Kidney (tissue), 14 donors: ENCODE data around the gene BBOX1. TPM values are rescaled to one million over a fixed set of nuclear protein-coding genes. Genes with fewer than 3 reads are reported as not detected.
A peak's percentile ranks its signal among the peaks of the same experiment; 100 is the strongest.

ENCODE experiments used
- DNase-seq, 5 donors: peaks; one replicate each; pipeline ENCODE4 v3.0.0-alpha.2; 2013 to 2020
- FAIRE-seq: peaks from 2 replicates; lab custom pipeline; 2012; peaks lifted over from hg19 to GRCh38; lab: Jason Lieb, UNC
- H3K27ac ChIP-seq, 2 donors: one replicate each; pipeline ENCODE4 v1.7.0; 2013; ENCODE audit warnings: low read depth in 2 of 2, low read length in 2 of 2, inconsistent platforms in 1 of 2
- H3K27me3 ChIP-seq: one replicate; pipeline ENCODE4 v1.7.1; 2013; ENCODE audit warnings: low read length, inconsistent platforms; ENCODE audit not compliant: control insufficient read depth, insufficient read depth
- H3K36me3 ChIP-seq, 3 donors: one replicate each; pipeline versions ENCODE4 v1.7.0 to v1.7.1; 2013; ENCODE audit warnings: low read length in 3 of 3, control low read depth in 1 of 3, inconsistent platforms in 1 of 3; ENCODE audit not compliant: insufficient read depth in 3 of 3, control insufficient read depth in 2 of 3
- H3K4me1 ChIP-seq, 3 donors: one replicate each; pipeline versions ENCODE4 v1.7.0 to v1.7.1; 2013; ENCODE audit warnings: low read length in 3 of 3, inconsistent platforms in 1 of 3, low read depth in 1 of 3; ENCODE audit not compliant: control insufficient read depth in 2 of 3, insufficient read depth in 2 of 3
- H3K4me3 ChIP-seq, 3 donors: one replicate each; pipeline versions ENCODE4 v1.7.0 to v1.8.1; 2013; ENCODE audit warnings: low read length in 3 of 3, control low read depth in 1 of 3, inconsistent platforms in 1 of 3
- H3K9ac ChIP-seq, 3 donors: one replicate each; pipeline versions ENCODE4 v1.7.0 to v1.7.1; 2013; ENCODE audit warnings: low read length in 3 of 3, control low read depth in 1 of 3, inconsistent platforms in 1 of 3
- H3K9me3 ChIP-seq, 3 donors: one replicate each; pipeline versions ENCODE4 v1.7.0 to v1.7.1; 2013; ENCODE audit warnings: low read length in 3 of 3, control low read depth in 1 of 3, inconsistent platforms in 1 of 3; ENCODE audit not compliant: control insufficient read depth in 2 of 3, insufficient read depth in 1 of 3
- intact Hi-C: fragments of 100-400 bp; cut with DNase I; formaldehyde crosslinking; loops from one replicate; pipeline ENCODE4 v1.11.1; 2022
- polyA plus RNA-seq: library from polyadenylated mRNA; stranded (reverse); fragments of 350-450 nt; fragmentation: Illumina TruSeq; extraction: RNeasy Lipid Tissue Mini Kit (QIAGEN cat#74804); gene quantifications from one replicate; pipeline ENCODE4 v1.2.3, GENCODE V29; 2014; ENCODE audit warnings: low read depth, low replicate concordance; ENCODE audit not compliant: insufficient read depth
- total RNA-seq: library from RNA; stranded (reverse); fragmentation: NEBNext Ultra II Directional; extraction: Animal tissue kit (Norgen Biotek cat#: 25700); gene quantifications from one replicate; pipeline ENCODE4 v1.2.1, GENCODE V29; 2021
- TF ChIP-seq, protein P1 (sequence below): IDR thresholded peaks from 3 replicates; pipeline ENCODE4 v1.5.1; 2012; ENCODE audit warnings: mild to moderate bottlenecking, moderate library complexity, borderline replicate concordance; ENCODE audit not compliant: insufficient read depth; ENCODE audit errors: extremely low read depth
- donor health status: control.
- donor health status: control.
- donor health status: control.
- donor health status: control.
- donor health status: control.
- donor health status: DM: yes; HTN: yes; CAD: no.
- donor health status: Normal renal cell carcinoma (clear cell type).

BBOX1 gene
- total and polyA plus RNA-seq, 2 donors from 2014 or later = 159 to 414 TPM

DNA sequence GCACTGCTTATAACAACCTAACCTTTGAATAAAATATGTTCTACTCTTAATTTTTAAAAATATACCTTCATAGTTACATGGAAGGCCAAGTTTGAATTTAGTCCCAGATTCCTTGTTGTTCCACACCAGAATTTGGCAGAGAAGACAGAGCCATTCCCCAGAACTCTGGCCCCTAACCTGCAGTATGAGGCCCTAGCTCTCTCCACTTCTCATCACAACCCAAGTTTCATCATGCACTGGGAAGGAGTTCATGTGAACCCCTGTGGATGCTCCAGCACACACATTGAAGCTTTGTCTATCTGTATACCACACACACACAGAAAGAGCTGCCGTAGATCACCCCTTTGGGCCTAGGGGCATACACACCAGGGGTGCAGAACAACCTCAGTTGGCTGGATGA is 10.6 kb upstream of the BBOX1 start:
- no peak overlapping the region for H3K27ac ChIP-seq
- H3K36me3 ChIP-seq = no peaks in the 10 kb centered on the region
- H3K9me3 ChIP-seq = peaks cover 0 to 5% (median 0%) of the 10 kb centered on the region in 3 donors
- H3K4me3 ChIP-seq = no peak overlapping the region
- no peaks in the 10 kb centered on the region for H3K27me3 ChIP-seq
- no peak for FAIRE-seq
- TF ChIP-seq, protein P1, sequence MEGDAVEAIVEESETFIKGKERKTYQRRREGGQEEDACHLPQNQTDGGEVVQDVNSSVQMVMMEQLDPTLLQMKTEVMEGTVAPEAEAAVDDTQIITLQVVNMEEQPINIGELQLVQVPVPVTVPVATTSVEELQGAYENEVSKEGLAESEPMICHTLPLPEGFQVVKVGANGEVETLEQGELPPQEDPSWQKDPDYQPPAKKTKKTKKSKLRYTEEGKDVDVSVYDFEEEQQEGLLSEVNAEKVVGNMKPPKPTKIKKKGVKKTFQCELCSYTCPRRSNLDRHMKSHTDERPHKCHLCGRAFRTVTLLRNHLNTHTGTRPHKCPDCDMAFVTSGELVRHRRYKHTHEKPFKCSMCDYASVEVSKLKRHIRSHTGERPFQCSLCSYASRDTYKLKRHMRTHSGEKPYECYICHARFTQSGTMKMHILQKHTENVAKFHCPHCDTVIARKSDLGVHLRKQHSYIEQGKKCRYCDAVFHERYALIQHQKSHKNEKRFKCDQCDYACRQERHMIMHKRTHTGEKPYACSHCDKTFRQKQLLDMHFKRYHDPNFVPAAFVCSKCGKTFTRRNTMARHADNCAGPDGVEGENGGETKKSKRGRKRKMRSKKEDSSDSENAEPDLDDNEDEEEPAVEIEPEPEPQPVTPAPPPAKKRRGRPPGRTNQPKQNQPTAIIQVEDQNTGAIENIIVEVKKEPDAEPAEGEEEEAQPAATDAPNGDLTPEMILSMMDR = no peak
- intact Hi-C loops = no loop called here
- peak in 1 of 5 donors; percentile 18 for DNase-seq
- H3K4me1 ChIP-seq = peaks cover 0 to 8% (median 0%) of the 10 kb centered on the region in 3 donors
- H3K9ac ChIP-seq = no peak overlapping the region

DNA sequence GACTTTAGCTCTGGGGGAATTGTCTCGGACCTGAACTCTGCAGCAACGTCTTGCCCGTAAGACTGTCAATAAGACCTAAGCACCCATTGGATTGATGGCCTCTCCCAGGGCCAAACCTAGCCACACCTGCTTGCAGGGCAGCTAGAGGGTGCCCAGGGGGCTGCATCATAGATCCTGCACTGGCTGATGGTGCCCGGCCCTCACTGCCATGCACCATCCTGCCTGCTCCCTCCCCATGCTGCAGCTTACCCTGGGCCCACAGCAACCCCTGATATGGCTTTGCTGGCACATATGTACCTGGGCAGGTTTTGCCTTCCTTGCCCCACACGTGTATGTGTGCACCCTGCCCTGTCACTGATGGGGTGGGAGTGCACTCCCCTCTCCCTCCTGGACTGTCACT is 8.9 kb upstream of the BBOX1 start:
- H3K4me3 ChIP-seq = no peak overlapping the region
- no peak overlapping the region for H3K27ac ChIP-seq
- H3K9me3 ChIP-seq = peaks cover 0 to 15% (median 0%) of the 10 kb centered on the region in 3 donors
- H3K4me1 ChIP-seq = no peaks in the 10 kb centered on the region
- intact Hi-C loops = no loop called here
- no peak overlapping the region for H3K9ac ChIP-seq
- no peaks in the 10 kb centered on the region for H3K27me3 ChIP-seq
- FAIRE-seq (no peak), DNase-seq (peak in 1 of 5 donors; percentile 63)
- TF ChIP-seq, protein P1 = no peak
- H3K36me3 ChIP-seq = no peaks in the 10 kb centered on the region

DNA sequence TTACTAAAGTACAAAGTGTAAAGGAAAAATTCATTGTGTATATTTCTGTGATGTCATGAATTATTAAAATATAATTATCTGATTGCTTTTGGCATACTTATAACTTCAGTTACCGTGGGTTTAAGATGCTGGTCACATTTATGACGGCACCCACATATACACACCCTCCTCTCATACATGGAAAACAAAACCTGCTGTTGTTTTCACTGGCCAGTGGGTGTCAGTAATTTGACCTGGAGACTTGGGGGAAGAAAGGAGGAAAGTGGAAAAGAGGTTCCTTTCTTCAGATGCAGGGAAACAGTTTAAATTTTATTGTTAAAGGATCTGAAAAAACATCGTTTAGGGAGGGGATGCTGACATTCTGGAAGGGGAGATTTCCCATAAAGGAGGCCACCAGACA is 742 bp upstream of the BBOX1 start:
- Histone ChIP-seq H3K9ac (no peak overlapping the region), H3K27ac (no peak overlapping the region), H3K27me3 (no peaks in the 10 kb centered on the region), H3K9me3 (peaks cover 0 to 11% (median 0%) of the 10 kb centered on the region in 3 donors), H3K4me3 (no peak overlapping the region), H3K4me1 (peaks cover 0 to 8% (median 5%) of the 10 kb centered on the region in 3 donors), H3K36me3 (no peaks in the 10 kb centered on the region)
- FAIRE-seq (no peak), DNase-seq (no peak)
- intact Hi-C loops = no loop called here
- TF ChIP-seq, protein P1 = no peak
